Ovary (tissue), 9 donors: ENCODE data around the gene GALNTL6. TPM values are rescaled to one million over a fixed set of nuclear protein-coding genes. Genes with fewer than 3 reads are reported as not detected.

Experiments
- DNase-seq, 5 donors: peaks; one replicate each; pipeline ENCODE4 v3.0.0-alpha.2; 2019 to 2020
- H3K27ac ChIP-seq, 2 donors: fragments of 200-600 bp; one replicate each; pipeline versions ENCODE4 v1.5.1 to v1.8.0; 2019 to 2022
- H3K27me3 ChIP-seq: fragments of 200-600 bp; one replicate; pipeline ENCODE4 v1.8.0; 2022
- H3K36me3 ChIP-seq: fragments of 200-600 bp; sonication (generic); one replicate; pipeline ENCODE4 v1.5.1; 2019
- H3K4me1 ChIP-seq: one replicate; pipeline ENCODE4 v1.8.1; 2013; ENCODE audit warnings: mild to moderate bottlenecking, moderate library complexity; ENCODE audit not compliant: insufficient read depth
- H3K4me3 ChIP-seq: fragments of 200-600 bp; sonication (generic); one replicate; pipeline ENCODE4 v1.5.1; 2017
- H3K9me3 ChIP-seq, 2 donors: fragments of 200-600 bp in 1 of 2; sonication (generic) in 1 of 2; one replicate each; pipeline versions ENCODE4 v1.5.1 to v1.8.1; 2013 to 2019; ENCODE audit warnings: mild to moderate bottlenecking in 1 of 2, moderate library complexity in 1 of 2
- CTCF ChIP-seq, 3 donors: fragments of 450-650 bp in 2 of 3; fragments of 200-600 bp in 1 of 3; IDR thresholded peaks; one replicate each; pipeline versions ENCODE4 v1.5.1 to v1.8.0; 2016 to 2022; ENCODE audit warnings: antibody characterized with exemption in 3 of 3, mild to moderate bottlenecking in 1 of 3
- EP300 ChIP-seq: sonication (generic); formaldehyde crosslinking; IDR thresholded peaks from one replicate; pipeline ENCODE4 v1.6.1; 2017; ENCODE audit warnings: antibody characterized with exemption
- POLR2A ChIP-seq: fragments of 450-650 bp; IDR thresholded peaks from one replicate; pipeline ENCODE4 v1.6.1; 2017; ENCODE audit warnings: antibody characterized with exemption, mild to moderate bottlenecking, moderate library complexity
- WGBS, 3 donors: extraction: QIAGEN DNeasy Blood & Tissue Kit in 1 of 3; methylation state at CpG; one replicate each; pipeline versions ENCODE4 v1.1.5 to v1.1.7; 2013 to 2017; 5-methylcytosine and 5-hydroxymethylcytosine counted together
- intact Hi-C, 4 donors: fragments of 100-400 bp; cut with DNase I; formaldehyde crosslinking; loops; one replicate each; pipeline versions ENCODE4 v1.11.0 to v1.15.1; 2022 to 2023
- polyA plus RNA-seq, 2 donors: library from polyadenylated mRNA; stranded (reverse); fragments of 200-250 nt in 1 of 2; fragments of 350-450 nt in 1 of 2; fragmentation: Illumina TruSeq in 1 of 2; extraction: RNeasy Lipid Tissue Mini Kit (QIAGEN cat#74804) in 1 of 2; gene quantifications; one replicate each; pipeline ENCODE4 v1.2.3, GENCODE V29; 2013 to 2014
- total RNA-seq, 7 donors: library from RNA; depleted of rRNA in 2 of 7; stranded (reverse); fragments of >200 nt in 2 of 7; fragmentation: NEBNext Ultra II Directional in 3 of 7; extraction: Animal tissue kit (Norgen Biotek cat#: 25700) in 3 of 7; gene quantifications; one replicate each; pipeline versions ENCODE4 v1.1.0 to v1.2.4, GENCODE V29; 2016 to 2023
- donor health status: DM: no; HTN: no; CAD: no; lungs with moderate emphysema.
- donor health status: DM: no; HTN: no; CAD: no.
- donor health status: Bipolar disorder and iron deficiency.
- donor health status: DM: yes; HTN: yes; CAD: no.
- donor health status: DM: no; HTN: no; CAD: no.
- donor health status: DM: yes; HTN: yes; CAD: no.

The GALNTL6 gene
- total and polyA plus RNA-seq, 9 donors: 0.11 to 1.8 TPM; not detected in 7

DNA sequence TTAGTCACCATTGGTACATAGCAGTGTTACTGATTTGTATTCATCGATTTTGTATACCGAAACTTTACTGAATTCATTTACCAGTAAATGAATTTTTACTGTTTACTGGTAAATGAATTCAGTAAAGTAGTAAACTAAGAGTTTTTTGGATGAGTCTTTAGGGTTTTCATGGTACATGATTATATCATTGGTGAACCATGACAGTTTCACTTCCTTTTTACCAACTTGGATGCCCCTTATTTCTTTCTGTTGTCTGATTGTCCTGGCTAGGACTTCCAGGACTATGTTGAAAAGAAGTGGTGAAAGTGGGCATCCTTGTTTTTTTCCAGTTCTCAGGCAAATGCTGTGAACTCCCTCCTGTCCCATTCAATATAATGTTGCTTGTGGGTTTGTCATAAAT, 494.9 kb downstream of the GALNTL6 start:
- intact Hi-C loops: loop anchor here in 1 of 4 donors (10.0 kb wide), 1 partner anchor 1513 kb away; no protein-coding TSS in a partner anchor
- 89 to 94% (median 90%) methylated on average over 2 of the region's 2 CpGs for WGBS, 3 donors
- Histone ChIP-seq H3K36me3 (no peaks in the 10 kb centered on the region), H3K4me1 (no peaks in the 10 kb centered on the region), H3K27me3 (no peaks in the 10 kb centered on the region), H3K9me3 (no peaks in the 10 kb centered on the region), H3K4me3 (no peak overlapping the region), H3K27ac (no peak overlapping the region)
- TF ChIP-seq EP300 (no peak), CTCF (IDR thresholded peaks at IDR 0.05) (no peak), POLR2A (no peak)
- DNase-seq: no peak

DNA sequence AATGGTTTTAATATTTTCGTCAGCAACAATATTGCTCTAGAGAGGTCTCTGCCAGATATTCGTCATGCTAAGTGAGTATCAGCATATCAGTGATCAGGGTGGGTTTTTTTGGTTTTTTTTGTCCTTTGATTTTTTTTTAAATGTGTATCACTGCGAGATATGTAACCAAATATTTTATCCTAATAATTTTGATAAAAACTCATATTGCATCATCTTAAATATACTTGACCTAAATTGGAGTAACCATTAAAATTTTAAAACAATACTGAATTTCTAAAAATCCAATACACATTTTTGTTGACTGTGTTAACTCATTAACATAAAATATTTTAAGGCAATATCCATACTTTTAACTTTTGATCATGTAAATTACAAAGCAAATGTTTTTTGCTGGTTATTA, 498.5 kb downstream of the GALNTL6 start:
- H3K27ac ChIP-seq: no peak overlapping the region
- intact Hi-C loops: no loop called here

GRCh38 chr4:172323288-172323687, 510.1 kb downstream of the GALNTL6 start:
- intact Hi-C loops: no loop called here
- 74 to 84% (median 75%) methylated on average over 2 of the region's 2 CpGs for WGBS, 3 donors
- TF ChIP-seq EP300 (no peak), CTCF (IDR thresholded peaks at IDR 0.05) (no peak), POLR2A (no peak)
- H3K36me3 ChIP-seq: no peaks in the 10 kb centered on the region
- no peak overlapping the region for H3K4me3 ChIP-seq
- H3K4me1 ChIP-seq: no peaks in the 10 kb centered on the region
- H3K27me3 ChIP-seq: no peaks in the 10 kb centered on the region
- no peak overlapping the region for H3K27ac ChIP-seq
- H3K9me3 ChIP-seq: no peaks in the 10 kb centered on the region
- no peak for DNase-seq

More for the DNA sequence above, 498.5 kb downstream of the GALNTL6 start:
- WGBS, 3 donors: 69 to 85% (median 75%) methylated on average over 3 of the region's 3 CpGs
- Histone ChIP-seq H3K4me3 (no peak overlapping the region), H3K4me1 (no peaks in the 10 kb centered on the region), H3K9me3 (no peaks in the 10 kb centered on the region), H3K36me3 (no peaks in the 10 kb centered on the region), H3K27me3 (no peaks in the 10 kb centered on the region)
- no peak for DNase-seq
- TF ChIP-seq POLR2A (no peak), EP300 (no peak), CTCF (IDR thresholded peaks at IDR 0.05) (no peak)

- H3K27me3 ChIP-seq: no peaks in the 10 kb centered on the region
- H3K36me3 ChIP-seq: no peaks in the 10 kb centered on the region
- no peaks in the 10 kb centered on the region for H3K9me3 ChIP-seq
- no peak for TF ChIP-seq EP300
- TF ChIP-seq POLR2A: no peak
- no peak for TF ChIP-seq CTCF (IDR thresholded peaks at IDR 0.05)
- H3K27ac ChIP-seq: no peak overlapping the region
- H3K4me3 ChIP-seq: no peak overlapping the region
- intact Hi-C loops: no loop called here
- 57 to 73% (median 65%) methylated on average over 5 of the region's 5 CpGs for WGBS, 3 donors
- no peaks in the 10 kb centered on the region for H3K4me1 ChIP-seq
- no peak for DNase-seq
These were observed 531.2 kb downstream of the GALNTL6 start for GRCh38 chr4:172344308-172344938.
